Mucosa of descending colon (tissue), 3 donors: Measurements from ENCODE around the gene TVP23C. TPM values are rescaled to one million over a fixed set of nuclear protein-coding genes. Genes with fewer than 3 reads are reported as not detected.
"Not testable (repeated sequence)": the region's sequence is repeated elsewhere in the genome, so short reads cannot be mapped to it uniquely, and the experiment has no call there.

Experiments
- ATAC-seq: fragments of 200-7000 bp; cut with Tn5 transposase; one replicate; pipeline ENCODE4 v1.9.1; 2020; ENCODE audit warnings: mild to moderate bottlenecking, moderate library complexity
- DNase-seq, 3 donors: peaks; one replicate each; pipeline ENCODE4 v3.0.0-alpha.2; 2020
- H3K36me3 ChIP-seq: fragments of 200-600 bp; one replicate; pipeline ENCODE4 v1.8.0; 2021; ENCODE audit warnings: low read depth, mild to moderate bottlenecking
- H3K4me1 ChIP-seq: fragments of 200-600 bp; one replicate; pipeline ENCODE4 v1.8.0; 2021; ENCODE audit warnings: low read depth, mild to moderate bottlenecking
- H3K4me3 ChIP-seq: fragments of 200-600 bp; one replicate; pipeline ENCODE4 v1.8.0; 2021; ENCODE audit warnings: mild to moderate bottlenecking
- H3K9me3 ChIP-seq: fragments of 200-600 bp; one replicate; pipeline ENCODE4 v1.8.0; 2021; ENCODE audit warnings: mild to moderate bottlenecking
- intact Hi-C, 2 donors: fragments of 100-400 bp; cut with DNase I in 1 of 2; cut with micrococcal nuclease in 1 of 2; formaldehyde crosslinking; loops; one replicate each; pipeline versions ENCODE4 v1.11.0 to v1.11.1; 2022; cut with DNase I, micrococcal nuclease
- long read RNA-seq, 2 donors: library from polyadenylated mRNA; unstranded; transcript quantifications; one replicate each; pipeline ENCODE4 v2.0.0, GENCODE V29; 2019 to 2021
- total RNA-seq, 3 donors: library from RNA; stranded (reverse); fragmentation: NEBNext Ultra II Directional in 2 of 3; extraction: Animal tissue kit (Norgen Biotek cat#: 25700) in 2 of 3; gene quantifications; one replicate each; pipeline versions ENCODE4 v1.2.1 to v1.2.4, GENCODE V29; 2021 to 2023
- donor health status: DM: no; HTN: no; CAD: no; lungs with moderate emphysema.
- donor health status: DM: no; HTN: no; CAD: no.
- donor health status: DM: no; HTN: yes; CAD: no.

Gene TVP23C
- total RNA-seq: 10 to 100 TPM in 2 of 3 donors, 1 to 10 TPM in 1; 9.7 to 25.0 (median 14.0) TPM
- long read RNA-seq, donor 1: 0 reads
- long read RNA-seq, donor 2: 0 reads

DNA sequence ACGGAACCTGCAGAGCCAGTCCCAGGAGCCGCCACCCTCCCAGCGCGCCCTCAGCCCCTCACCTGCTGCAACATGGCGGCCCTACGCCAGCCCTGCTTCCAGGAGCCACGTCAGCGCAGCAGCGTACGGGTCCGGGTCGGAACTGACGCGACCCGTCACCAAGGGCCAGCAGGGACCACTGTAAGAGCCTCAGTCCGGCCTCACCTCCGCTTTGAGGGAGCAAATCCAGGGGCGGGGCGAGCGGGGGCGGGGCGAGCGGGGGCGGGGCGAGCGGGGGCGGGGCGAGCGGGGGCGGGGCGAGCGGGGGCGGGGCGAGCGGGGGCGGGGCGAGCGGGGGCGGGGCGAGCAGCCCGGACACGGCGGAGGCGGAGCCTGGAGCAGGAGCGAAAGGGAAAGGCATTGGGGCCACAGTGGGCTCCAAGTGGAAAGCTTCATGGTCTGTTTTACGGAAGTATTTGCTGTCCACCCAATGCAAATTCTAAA lies at the start of gene TVP23C:
Gene TVP23C, minus strand, starts transcription at position 109 of the 483 bp plus-strand sequence. Its CDS starts 35 bp downstream, at position 74.
- H3K9me3 ChIP-seq, intact Hi-C loops: not testable (repeated sequence)

DNA sequence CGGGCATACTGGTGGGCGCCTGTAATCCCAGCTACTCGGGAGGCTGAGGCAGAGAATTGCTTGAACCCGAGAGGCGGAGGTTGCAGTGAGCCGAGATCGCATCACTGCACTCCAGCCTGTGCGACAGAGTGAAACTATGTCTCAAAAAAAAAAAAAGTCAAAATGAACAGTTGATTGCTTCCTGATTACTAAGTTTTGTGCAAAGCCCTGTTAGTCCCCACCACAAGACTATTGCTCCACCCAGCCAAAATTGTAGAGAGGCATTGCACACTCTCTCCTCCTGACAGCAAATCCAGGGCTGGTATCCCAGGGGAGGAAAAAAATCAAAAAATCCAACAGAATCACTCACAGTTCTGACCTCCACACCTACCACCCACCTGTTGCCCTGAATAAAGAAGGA lies 29.7 kb upstream of the TVP23C start:
- H3K36me3 ChIP-seq, H3K4me3 ChIP-seq, H3K9me3 ChIP-seq, ATAC-seq, DNase-seq, intact Hi-C loops, H3K4me1 ChIP-seq: not testable (repeated sequence)

More for the DNA sequence above, at the start of gene TVP23C:
- H3K4me3 ChIP-seq: peak within 1 kb of the TSS; percentile 43
- H3K36me3 ChIP-seq, H3K4me1 ChIP-seq: not testable (repeated sequence)
- ATAC-seq (peak; percentile 90), DNase-seq (peak; percentile 73 to 88 (median 82))

DNA sequence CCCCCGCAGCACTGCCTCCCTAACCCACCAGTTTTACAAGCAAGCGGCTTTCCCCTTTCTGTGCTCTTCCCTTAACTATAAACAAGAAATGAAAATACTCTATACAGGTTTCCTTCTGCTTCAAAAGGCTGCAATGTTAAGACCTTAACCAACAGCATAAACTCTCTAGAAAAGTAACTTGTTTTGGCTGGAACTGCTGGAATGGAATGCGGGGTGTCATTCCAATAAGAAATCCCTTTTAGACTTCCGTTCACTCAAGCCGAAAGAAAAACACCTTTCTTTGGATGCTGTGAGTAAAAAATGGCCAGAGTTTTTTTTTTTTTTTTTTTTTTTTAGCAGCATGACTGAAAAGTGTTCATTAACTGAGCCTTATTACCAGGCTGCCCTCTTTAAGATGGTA lies 28.7 kb upstream of the TVP23C start:
- H3K4me3 ChIP-seq, DNase-seq, H3K36me3 ChIP-seq, H3K4me1 ChIP-seq, ATAC-seq, intact Hi-C loops, H3K9me3 ChIP-seq: not testable (repeated sequence)

DNA sequence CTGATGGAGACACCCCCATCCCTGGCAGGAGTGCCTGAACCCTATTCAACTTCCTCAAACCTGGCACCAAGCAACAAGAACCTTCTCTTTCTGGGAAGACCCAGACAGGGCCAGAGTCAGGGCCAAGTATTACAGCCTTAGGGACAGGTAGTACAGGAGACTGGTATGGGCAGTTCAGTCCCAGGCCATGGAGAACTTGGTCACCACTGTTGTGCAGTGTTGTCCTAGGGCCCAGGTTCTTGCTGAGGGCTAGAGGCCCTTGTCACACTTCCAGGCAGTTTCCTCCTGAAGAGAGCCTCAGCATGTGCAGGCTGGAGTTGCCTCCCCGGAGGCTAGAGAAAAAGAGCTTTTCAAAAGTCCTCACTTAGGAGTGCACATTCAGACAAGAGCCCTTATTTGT lies 27.6 kb upstream of the TVP23C start:
- H3K36me3 ChIP-seq, intact Hi-C loops, DNase-seq, H3K4me3 ChIP-seq, H3K9me3 ChIP-seq, ATAC-seq, H3K4me1 ChIP-seq: not testable (repeated sequence)

DNA sequence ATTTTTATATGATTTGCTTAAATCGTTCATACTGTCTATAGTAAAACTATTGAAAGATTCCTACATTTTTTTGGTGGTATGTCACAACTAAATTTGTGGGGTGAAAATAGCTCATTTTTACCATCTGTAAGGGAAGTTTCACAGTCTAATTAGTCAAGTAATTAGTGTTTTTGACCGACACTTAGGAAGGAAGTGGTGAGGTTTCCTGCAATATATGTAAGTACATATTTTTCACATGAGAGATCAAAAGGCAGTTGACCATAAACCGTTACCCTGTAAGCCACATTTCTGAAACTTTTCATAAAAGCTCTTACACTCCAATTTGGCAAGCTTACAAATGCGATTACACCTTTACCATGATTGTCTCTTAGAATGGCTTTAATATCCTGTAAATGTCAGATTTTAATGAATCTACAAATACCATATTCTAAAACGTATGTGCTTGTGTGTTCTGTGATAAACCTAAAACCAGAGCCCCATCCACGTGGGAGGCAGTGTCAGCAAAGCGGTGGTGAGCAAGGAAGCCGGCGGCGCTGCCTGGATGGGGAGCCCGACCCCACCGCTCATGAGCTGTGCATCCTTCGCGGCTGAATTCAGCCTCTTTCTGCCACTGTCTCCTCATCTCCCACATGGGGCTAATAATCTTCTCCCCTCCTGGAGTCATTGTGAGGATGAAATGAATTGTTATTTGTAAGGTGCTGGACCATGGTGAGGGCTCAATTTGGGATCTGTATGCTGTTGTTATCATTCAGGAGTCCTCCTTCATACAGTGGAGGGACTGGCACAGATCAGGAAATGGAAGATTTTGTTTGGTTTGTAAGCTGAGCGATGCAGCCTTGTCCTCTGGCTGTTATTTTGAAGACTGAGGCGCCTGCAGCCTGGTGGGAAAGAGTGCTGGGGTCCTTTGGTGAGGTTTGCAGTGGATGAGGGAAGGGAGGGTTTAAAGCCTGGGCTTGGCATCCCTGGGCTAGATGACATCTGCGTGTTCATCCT lies 26.6 kb upstream of the TVP23C start:
- H3K4me1 ChIP-seq, H3K36me3 ChIP-seq, intact Hi-C loops, DNase-seq, H3K9me3 ChIP-seq, H3K4me3 ChIP-seq: not testable (repeated sequence)
- ATAC-seq: peak; percentile 59

DNA sequence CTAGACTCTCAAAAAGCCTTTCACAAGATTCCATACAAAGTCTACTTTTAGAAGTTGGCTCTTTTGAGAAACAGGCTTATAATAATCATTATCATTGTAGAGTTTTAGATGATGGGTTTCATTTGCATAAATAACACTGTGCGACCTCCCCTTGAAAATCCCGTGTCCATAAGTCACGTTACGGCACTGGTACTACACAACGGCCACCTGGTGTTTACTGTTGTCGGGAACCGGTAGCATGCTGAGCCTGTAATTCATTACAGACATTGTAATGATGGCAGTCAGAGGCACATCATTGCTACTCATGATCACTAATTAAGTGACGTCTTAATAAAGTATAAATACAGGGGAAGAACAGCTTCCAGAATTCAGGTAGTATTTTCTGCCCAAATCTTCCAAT lies 24.7 kb upstream of the TVP23C start:
- ATAC-seq, H3K4me3 ChIP-seq, H3K4me1 ChIP-seq, H3K9me3 ChIP-seq, intact Hi-C loops, H3K36me3 ChIP-seq, DNase-seq: not testable (repeated sequence)

DNA sequence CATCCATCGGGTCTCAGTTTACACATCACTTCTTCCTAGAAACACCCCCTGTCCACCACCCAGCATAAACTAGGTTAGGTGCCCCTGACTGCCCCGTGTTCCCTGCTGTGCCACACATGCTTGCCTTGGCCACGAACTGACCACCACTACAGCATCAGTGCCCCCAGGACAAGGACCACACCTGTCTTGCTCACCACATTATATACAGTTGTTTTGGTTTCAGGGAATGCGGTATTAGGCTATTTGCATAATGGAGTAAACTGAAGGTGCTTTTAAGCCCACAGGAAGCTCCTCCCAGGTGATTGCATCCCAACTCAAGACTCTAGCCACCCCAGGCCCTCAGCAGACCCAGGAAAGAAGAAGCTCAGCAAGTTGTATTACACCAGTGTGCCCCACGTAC lies 20.0 kb upstream of the TVP23C start:
- H3K4me1 ChIP-seq, intact Hi-C loops, ATAC-seq, H3K36me3 ChIP-seq, H3K9me3 ChIP-seq, DNase-seq, H3K4me3 ChIP-seq: not testable (repeated sequence)

DNA sequence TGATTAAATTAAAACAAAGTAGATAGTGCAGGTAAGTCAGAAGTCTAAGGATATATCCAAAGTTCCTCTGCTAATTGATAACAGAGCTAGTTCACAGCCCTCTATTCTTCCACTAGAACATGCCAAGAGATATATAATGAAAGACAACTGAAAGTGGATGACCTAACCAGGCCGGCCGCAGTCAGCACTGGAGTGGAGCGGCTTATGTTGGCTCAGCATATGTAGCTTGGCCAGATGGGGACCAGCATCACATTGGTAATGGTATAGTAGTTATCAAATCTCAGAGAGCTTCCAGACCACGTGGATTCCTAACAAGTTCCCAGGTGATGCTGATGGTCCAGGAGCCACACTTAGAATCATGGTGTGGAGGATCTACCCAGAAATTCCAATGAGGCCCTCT lies 18.2 kb upstream of the TVP23C start:
- H3K36me3 ChIP-seq, H3K9me3 ChIP-seq, intact Hi-C loops, ATAC-seq, H3K4me3 ChIP-seq, H3K4me1 ChIP-seq, DNase-seq: not testable (repeated sequence)

DNA sequence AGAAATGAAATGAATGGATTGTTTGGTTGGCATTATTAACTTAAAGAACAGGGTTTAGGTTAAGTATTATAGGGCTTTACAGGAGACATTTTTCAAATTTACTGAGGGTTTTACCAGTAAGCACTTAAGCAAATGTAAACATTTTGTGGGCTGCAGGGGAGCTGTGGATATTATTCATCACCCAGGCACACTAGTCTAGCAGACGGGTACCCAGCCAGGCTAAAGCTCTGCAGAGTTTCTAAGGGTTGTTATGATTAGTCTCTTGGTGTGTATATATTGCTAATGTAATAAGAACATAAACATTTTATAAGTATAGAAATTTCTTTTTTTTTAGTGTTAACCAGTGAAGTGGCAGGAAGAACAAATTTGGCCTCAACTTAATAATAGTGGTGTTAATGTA lies 13.6 kb upstream of the TVP23C start:
- H3K9me3 ChIP-seq, intact Hi-C loops, H3K4me1 ChIP-seq, H3K36me3 ChIP-seq, H3K4me3 ChIP-seq, ATAC-seq, DNase-seq: not testable (repeated sequence)

DNA sequence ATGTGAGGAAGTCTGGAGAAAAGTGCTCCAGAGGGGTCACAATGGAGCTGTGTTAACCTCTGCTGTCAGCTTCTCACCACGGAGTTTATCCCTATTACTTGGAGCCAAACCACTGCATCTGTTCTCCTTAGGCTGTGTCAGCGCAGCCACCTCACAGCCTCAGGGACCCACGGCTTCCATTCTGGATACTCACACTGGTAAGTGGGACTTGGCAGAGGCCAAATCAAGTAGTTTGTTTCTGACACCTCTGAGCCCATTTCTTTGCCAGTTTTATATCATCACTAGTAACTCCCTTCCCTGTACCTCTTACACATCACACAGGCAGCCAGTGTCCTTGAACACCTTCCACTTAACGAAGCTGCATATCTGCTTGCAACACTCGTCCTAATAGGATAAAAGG lies 11.4 kb upstream of the TVP23C start:
- H3K9me3 ChIP-seq, H3K4me1 ChIP-seq, H3K4me3 ChIP-seq, DNase-seq, ATAC-seq, intact Hi-C loops, H3K36me3 ChIP-seq: not testable (repeated sequence)

DNA sequence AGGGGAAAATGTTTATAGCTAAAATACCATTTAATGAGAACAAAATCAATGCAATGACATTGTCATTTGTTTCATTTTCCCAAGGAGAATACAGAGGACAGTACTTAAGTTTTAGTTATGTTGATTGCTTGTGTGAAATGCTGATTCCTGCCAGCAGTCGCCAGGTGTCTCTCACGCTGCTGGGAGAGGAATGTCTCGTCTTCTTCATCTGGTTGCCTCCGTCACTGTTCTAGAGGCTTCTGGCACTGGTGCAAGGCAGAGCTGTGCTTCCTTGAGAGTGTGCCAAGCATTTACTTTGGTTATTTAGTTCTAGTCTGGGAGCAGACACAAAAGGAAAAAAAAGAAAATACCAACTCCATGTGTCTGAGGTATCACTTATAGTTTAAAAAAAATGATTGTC lies 10.6 kb upstream of the TVP23C start:
- H3K4me1 ChIP-seq, H3K9me3 ChIP-seq, H3K36me3 ChIP-seq, H3K4me3 ChIP-seq, intact Hi-C loops: not testable (repeated sequence)
- DNase-seq: peak in 1 of 3 donors; percentile 67
- peak; percentile 83 for ATAC-seq

DNA sequence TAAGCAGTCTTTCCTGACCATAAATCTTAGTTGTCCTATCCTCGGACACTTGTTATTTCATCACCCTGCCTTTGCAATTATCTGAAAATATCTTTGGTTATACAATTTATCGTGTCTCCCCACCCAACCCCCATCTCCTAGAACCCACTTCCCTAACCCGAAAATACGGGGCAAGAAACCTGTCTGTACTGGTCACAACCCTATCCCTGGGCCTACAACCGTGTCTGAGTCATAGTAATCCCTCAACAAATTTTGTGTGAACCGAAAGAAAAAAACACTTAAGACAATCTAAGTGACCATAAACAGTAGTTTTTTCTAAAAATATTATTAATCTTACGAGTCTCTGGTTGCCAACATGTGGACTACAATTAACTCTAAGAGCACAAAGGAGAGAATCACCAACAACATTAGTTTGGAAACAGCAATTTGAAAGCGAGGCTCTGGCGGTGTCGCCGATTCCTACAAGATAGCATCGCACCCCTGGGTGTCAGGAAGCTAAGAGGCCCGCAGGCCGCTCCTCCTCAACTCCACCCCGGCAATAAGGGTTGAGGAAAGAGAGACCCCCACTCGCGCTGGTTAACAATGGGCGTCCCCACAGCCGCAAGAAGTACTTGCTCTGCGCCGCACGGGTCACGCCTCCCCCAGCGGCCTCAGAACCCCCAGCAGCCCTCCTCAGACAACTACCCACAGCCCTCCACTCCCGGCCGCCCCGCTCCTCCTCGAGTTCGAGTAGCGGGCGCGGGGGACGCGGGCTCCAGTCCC lies 489 bp downstream of the TVP23C start:
- intact Hi-C loops, H3K9me3 ChIP-seq, H3K4me1 ChIP-seq, H3K36me3 ChIP-seq: not testable (repeated sequence)
- H3K4me3 ChIP-seq: peak overlapping the region; percentile 43
- ATAC-seq (peak; percentile 59), DNase-seq (peak in 1 of 3 donors; percentile 27)

DNA sequence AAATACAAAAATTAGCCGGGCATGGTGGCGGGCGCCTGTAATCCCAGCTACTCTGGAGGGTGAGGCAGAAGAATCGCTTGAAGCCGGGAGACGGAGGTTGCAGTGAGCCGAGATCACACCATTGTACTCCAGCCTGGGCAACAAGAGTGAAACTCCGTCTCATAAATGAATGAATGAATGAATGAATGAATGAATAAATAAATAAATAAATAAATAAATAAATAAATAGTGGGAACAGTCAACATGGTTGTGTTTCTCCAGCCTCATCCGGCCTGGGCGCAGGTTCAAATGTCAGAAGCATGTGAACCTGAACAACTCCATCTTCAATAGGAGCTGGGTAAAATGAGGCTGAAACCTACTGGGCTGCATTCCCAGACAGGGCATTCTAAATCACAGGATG lies 1.8 kb downstream of the TVP23C start:
- H3K36me3 ChIP-seq, intact Hi-C loops, DNase-seq, H3K4me1 ChIP-seq, ATAC-seq, H3K4me3 ChIP-seq, H3K9me3 ChIP-seq: not testable (repeated sequence)
